HG02798 (cell line): Measurements from ENCODE around the gene TMOD3.
"Not testable (repeated sequence)": the region's sequence is repeated elsewhere in the genome, so short reads cannot be mapped to it uniquely, and the experiment has no call there.

Experiments used
- ATAC-seq: cut with Tn5 transposase; IDR thresholded peaks from one replicate; pipeline ENCODE4 v1.9.1; 2021; ENCODE audit warnings: mild to moderate bottlenecking; ENCODE audit not compliant: unreplicated experiment, poor library complexity

The TMOD3 gene

GRCh38 chr15:51829376-51830275 lies at the start of gene TMOD3:
Gene TMOD3, plus strand, starts transcription at chr15:51829653. Its CDS starts 33,232 bp downstream, at chr15:51862885.
- peak; percentile 91 for ATAC-seq

- ATAC-seq: no peak
Measured at GRCh38 chr15:51780636-51781035, 48.8 kb upstream of the TMOD3 start.

- ATAC-seq: no peak
Measured at GRCh38 chr15:51781506-51781905, 47.9 kb upstream of the TMOD3 start.

GRCh38 chr15:51782357-51782896 lies 47.0 kb upstream of the TMOD3 start:
- no peak for ATAC-seq

- no peak for ATAC-seq
Measured at GRCh38 chr15:51783967-51784366, 45.5 kb upstream of the TMOD3 start.

GRCh38 chr15:51787130-51787529 lies 42.3 kb upstream of the TMOD3 start:
- ATAC-seq: not testable (repeated sequence)

GRCh38 chr15:51792474-51792873 lies 37.0 kb upstream of the TMOD3 start:
- ATAC-seq: not testable (repeated sequence)

GRCh38 chr15:51793521-51794305 lies 35.7 kb upstream of the TMOD3 start:
- no peak for ATAC-seq

- ATAC-seq: no peak
Measured at GRCh38 chr15:51796847-51797401, 32.5 kb upstream of the TMOD3 start.

- ATAC-seq: no peak
Measured at GRCh38 chr15:51798281-51798680, 31.2 kb upstream of the TMOD3 start.

GRCh38 chr15:51799282-51800252 lies 29.9 kb upstream of the TMOD3 start:
- no peak for ATAC-seq

GRCh38 chr15:51801391-51801835 lies 28.0 kb upstream of the TMOD3 start:
- no peak for ATAC-seq

GRCh38 chr15:51802593-51802992 lies 26.9 kb upstream of the TMOD3 start:
- ATAC-seq: no peak

GRCh38 chr15:51803965-51804364 lies 25.5 kb upstream of the TMOD3 start:
- ATAC-seq: no peak

- no peak for ATAC-seq
Measured at GRCh38 chr15:51806123-51806522, 23.3 kb upstream of the TMOD3 start.

GRCh38 chr15:51809457-51809856 lies 20.0 kb upstream of the TMOD3 start:
- ATAC-seq: no peak

- no peak for ATAC-seq
Measured at GRCh38 chr15:51812598-51812997, 16.9 kb upstream of the TMOD3 start.

- no peak for ATAC-seq
Measured at GRCh38 chr15:51814606-51815005, 14.8 kb upstream of the TMOD3 start.

- no peak for ATAC-seq
Measured at GRCh38 chr15:51816611-51817010, 12.8 kb upstream of the TMOD3 start.
